GM19099 (cell line): ENCODE measurements around the gene AKR1C8.

Experiments
- POLR2A ChIP-seq: IDR thresholded peaks from 3 replicates; pipeline ENCODE4 v1.6.1; 2011; ENCODE audit warnings: low read depth; ENCODE audit not compliant: insufficient read length; ENCODE audit errors: extremely low read depth

AKR1C8 gene

DNA sequence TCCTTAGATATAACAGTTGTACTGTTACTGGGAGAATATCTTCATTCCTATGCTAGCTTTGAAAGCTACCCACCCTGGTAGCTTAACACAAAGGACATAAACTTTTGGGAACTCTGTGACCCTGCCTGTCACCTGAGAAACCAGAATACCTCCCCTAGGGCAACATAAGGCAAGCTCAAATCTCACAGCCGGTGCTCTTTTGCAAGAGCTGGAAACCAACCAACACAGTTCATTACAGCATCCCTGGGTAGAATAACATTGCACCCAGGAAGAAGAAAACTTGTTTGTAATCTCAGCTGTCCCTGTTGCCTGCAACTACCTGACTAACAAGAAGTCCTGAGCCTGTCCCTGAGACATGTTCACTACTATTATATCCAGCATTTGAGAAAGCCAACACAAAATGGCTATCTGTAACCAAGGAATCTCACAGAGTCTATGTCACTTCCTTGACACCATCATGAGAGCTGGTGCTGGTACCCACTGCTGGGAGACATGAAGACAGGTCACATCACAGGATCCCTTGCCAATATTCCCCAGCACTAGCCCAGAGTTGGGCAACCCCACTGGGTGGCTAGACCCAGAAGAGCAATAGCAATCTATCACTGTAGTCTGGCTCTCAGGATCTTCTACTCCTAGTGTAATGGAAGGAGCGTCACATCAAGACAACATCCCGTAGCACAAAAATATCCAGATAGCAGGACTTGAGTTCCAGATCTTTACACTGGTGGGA, 59.5 kb downstream of the AKR1C8 start:
- TF ChIP-seq POLR2A = no peak

- TF ChIP-seq POLR2A = no peak
Observed at GRCh38 chr10:5123886-5124285, 61.1 kb downstream of the AKR1C8 start.

DNA sequence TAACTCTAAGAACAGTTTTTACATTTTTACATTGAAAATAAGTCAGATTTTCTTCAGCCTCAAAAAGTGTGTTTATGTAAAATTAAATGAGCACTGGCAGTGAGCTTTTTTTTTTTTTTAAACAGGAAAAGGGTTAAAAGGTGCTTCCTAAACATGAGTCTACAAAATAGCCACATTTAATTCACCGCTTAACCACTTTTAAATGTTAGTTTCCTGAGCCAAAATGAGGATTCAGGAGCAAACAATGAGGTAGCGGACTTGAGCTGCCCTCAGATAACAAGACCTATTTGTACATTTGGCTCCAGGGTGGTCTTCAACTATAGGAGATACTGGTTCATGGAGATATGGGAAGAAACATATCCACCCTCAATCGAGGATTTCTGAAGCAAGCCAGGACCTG, 67.9 kb downstream of the AKR1C8 start:
- TF ChIP-seq POLR2A = no peak

GRCh38 chr10:5116621-5117020, 68.3 kb downstream of the AKR1C8 start:
- no peak for TF ChIP-seq POLR2A

DNA sequence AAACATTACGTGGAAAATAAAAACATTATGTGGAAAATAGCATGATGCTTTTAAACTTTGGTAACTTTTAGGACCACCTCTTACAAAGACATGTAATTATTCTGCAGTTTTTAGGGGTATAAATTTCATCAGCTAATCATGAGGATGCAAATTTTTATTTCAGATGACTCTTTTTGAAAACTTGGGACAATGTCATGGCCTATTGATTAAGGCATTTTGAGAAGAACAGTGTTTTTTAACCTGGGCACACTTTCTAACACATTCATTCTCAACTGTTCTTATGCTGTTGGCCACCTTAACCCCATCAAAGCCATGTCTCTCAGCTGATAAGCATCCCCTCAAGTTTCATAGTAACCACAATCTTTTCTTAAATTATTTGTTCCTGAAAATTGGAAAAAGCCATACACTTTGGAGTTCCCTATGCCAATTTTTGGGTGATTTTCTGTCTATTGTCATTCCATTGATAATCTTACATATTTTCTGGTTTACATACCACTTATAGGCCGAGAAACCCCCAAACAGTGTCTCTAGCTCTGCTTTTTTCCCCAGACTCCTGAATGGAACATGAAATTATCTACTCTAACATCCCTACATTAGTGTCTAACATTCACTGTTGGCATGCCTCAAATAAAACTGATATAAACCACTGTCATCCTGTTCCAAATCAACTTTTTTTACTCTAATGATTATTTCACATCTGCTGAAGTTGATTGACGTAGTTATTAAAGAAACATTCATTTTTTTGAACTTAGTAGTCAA, 76.1 kb downstream of the AKR1C8 start:
- no peak for TF ChIP-seq POLR2A

DNA sequence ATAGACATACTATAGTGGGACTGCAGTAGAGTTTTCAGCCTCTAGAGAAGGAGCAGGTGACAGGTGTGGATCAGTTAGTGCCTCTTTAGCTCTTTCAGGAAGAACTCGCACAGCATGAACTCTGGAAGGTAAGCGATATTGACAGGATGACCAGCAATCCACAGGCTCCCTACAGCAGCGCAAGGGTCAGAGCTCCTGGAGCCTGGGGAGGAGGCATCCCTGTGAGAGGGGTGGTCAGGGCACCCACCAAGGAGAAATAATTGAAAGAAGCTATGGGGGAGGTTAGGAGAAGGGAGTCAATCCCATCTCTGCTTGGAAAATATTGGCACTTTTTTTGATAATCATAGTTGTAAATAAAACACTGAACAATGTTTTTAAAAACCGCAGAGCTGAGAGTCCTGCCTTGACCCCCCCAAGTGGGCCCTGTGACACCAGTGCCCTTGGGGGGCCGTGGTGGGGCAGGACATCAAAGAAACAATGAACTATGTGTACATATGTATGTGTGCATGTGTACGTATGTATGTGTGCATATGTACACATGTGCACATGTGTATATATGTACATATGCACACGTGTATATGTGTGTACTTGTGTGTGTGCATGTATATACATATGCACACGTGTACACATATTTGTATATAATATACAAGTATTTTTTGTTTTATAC, 77.0 kb downstream of the AKR1C8 start:
- TF ChIP-seq POLR2A = no peak

DNA sequence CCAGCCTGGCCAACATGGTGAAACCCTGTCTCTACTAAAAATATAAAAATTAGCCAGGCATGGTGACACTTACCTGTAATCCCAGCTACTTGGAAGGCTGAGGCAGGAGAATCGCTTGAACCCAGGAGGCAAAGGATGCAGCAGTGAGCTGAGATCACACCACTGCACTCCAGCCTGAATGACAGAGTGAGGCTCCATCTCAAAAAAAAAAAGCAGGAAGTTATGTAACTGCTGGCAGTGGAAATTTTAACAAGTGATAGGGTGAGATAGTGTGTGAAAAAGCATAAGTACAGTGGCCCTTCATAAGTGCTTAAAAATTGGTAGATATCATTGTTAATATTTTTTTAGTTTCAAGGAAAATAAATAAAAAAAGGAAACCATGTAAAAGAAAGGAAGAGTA, 78.4 kb downstream of the AKR1C8 start:
- TF ChIP-seq POLR2A = no peak

DNA sequence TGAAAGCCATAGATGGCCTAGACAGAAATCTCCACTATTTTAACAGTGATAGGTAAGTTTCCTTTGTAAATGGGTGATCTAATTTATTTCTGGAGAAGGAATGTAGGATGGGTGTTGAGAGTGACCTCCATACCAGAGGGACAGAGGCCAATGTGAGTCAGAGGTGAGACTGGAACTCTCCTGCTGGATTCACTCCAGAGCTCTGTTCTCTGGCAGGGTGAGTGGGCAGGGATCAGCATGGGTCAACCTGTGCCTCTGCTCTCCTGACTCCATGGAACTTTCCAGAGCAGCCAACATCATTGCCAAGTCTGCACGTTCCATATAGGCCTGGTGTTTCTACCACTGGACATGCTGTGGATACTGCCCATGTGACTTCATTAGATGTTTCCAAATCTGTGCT, 79.3 kb downstream of the AKR1C8 start:
- no peak for TF ChIP-seq POLR2A
